ENCODE measurements around the gene TF.

DNA sequence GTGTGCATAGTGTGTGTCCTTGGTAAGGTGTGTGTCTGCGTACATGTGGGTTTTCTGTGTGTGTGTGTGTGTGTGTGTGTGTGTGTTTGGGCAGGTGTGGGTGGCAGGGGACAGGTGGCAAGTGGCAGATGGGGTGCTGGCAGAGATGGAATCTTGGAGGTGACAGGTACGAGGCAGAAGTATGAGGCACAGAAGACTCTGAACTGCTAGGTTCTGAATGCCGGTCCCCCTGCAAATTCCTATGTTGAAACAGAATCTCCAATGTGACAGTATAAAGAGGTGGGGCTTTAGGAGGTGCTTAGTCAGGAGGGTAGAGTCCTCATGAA is 89.2 kb downstream of the TF start:
- TF ChIP-seq EZH2phosphoT487 (IDR thresholded peaks at IDR 0.05; ENCODE audit: insufficient read depth, low read depth) (no peak), EZH2 (IDR thresholded peaks at IDR 0.05; ENCODE audit: insufficient read depth, poor library complexity, severe bottlenecking) (no peak)

Measured in GM23248 (cell line).